Measurements from ENCODE around the gene NKAIN2.
"Not testable (repeated sequence)": the region's sequence is repeated elsewhere in the genome, so short reads cannot be mapped to it uniquely, and the experiment has no call there.

The NKAIN2 gene

DNA sequence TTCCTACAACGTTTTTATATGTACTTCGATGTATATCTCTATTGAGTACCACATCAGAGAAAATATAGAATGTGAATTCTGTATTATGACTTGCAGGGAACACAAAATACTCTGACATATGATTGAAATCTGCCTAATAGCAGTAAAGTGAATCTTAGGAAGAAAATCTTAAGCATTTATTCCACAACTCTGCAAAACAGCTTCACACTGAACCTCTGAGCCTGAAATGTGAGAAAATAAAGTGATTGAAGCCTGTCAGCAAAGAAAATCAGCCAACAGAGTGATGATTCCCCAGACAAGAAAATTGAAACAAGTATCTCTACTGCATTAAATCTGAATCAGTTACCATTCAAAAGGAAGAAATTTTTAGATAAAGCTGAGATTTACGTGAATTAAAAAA, 659.1 kb downstream of the NKAIN2 start:
- Histone ChIP-seq H3K9me3 (ENCODE audit: insufficient read depth, low read length) (no peaks in the 10 kb centered on the region), H3F3A (ENCODE audit: insufficient read depth) (no peaks in the 10 kb centered on the region), H4K20me1 (ENCODE audit: low read depth, low read length) (no peaks in the 10 kb centered on the region), H3K4me3 (ENCODE audit: insufficient read depth, low read length, poor library complexity, severe bottlenecking) (no peak overlapping the region), H3K9me2 (replicated peaks; ENCODE audit: insufficient read depth, low read length) (no peaks in the 10 kb centered on the region), H3K79me2 (ENCODE audit: insufficient read depth, low read length) (no peaks in the 10 kb centered on the region), H3K27me3 (ENCODE audit: low read length) (no peaks in the 10 kb centered on the region), H3K4me2 (ENCODE audit: low read depth, low read length, poor library complexity, severe bottlenecking) (no peak overlapping the region), H3K36me3 (ENCODE audit: low read length) (no peaks in the 10 kb centered on the region), H2AFZ (ENCODE audit: low read depth, low read length, severe bottlenecking) (no peak overlapping the region), H3K27ac (ENCODE audit: low read depth, low read length) (no peak overlapping the region), H3K9ac (ENCODE audit: low read length) (no peak overlapping the region)
- TF ChIP-seq EZH2phosphoT487 (conservative IDR thresholded peaks at IDR 0.05; ENCODE audit: low read length): no peak
- no peak for TF ChIP-seq CTCF (IDR thresholded peaks at IDR 0.05; ENCODE audit: insufficient read depth, low read length, poor library complexity, severe bottlenecking)

- Histone ChIP-seq H3K79me2 (ENCODE audit: insufficient read depth, low read length) (no peaks in the 10 kb centered on the region), H2AFZ (ENCODE audit: low read depth, low read length, severe bottlenecking) (no peak overlapping the region), H4K20me1 (ENCODE audit: low read depth, low read length) (no peaks in the 10 kb centered on the region), H3K27ac (ENCODE audit: low read depth, low read length) (no peak overlapping the region), H3K4me2 (ENCODE audit: low read depth, low read length, poor library complexity, severe bottlenecking) (no peak overlapping the region), H3K9me3 (ENCODE audit: insufficient read depth, low read length) (no peaks in the 10 kb centered on the region), H3K9ac (ENCODE audit: low read length) (no peak overlapping the region), H3K9me2 (replicated peaks; ENCODE audit: insufficient read depth, low read length) (no peaks in the 10 kb centered on the region), H3K27me3 (ENCODE audit: low read length) (no peaks in the 10 kb centered on the region), H3K36me3 (ENCODE audit: low read length) (no peaks in the 10 kb centered on the region), H3K4me3 (ENCODE audit: insufficient read depth, low read length, poor library complexity, severe bottlenecking) (no peak overlapping the region), H3F3A (ENCODE audit: insufficient read depth) (no peaks in the 10 kb centered on the region)
- TF ChIP-seq CTCF (IDR thresholded peaks at IDR 0.05; ENCODE audit: insufficient read depth, low read length, poor library complexity, severe bottlenecking) (no peak), EZH2phosphoT487 (conservative IDR thresholded peaks at IDR 0.05; ENCODE audit: low read length) (no peak)
These were observed 659.6 kb downstream of the NKAIN2 start for GRCh38 chr6:124463271-124463670.

DNA sequence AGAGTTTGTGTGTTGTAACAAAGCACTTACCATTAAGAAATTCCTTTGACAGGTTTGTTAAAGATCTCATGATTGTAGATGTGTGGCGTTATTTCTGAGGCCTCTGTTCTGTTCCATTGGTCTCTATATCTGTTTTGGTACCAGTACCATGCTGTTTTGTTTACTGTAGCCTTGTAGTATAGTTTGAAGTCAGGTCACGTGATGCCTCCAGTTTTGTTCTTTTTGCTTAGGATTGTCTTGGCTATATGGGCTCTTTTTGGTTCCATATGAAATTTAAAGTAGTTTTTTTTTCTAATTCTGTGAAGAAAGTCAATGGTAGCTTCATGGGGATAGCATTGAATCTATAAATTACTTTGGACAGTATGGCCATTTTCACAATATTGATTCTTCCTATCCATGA, 660.9 kb downstream of the NKAIN2 start:
- not testable (repeated sequence) for H3K9ac ChIP-seq (ENCODE audit: low read length); H3F3A ChIP-seq (ENCODE audit: insufficient read depth); H3K9me3 ChIP-seq (ENCODE audit: insufficient read depth, low read length); H3K4me3 ChIP-seq (ENCODE audit: insufficient read depth, low read length, poor library complexity, severe bottlenecking); H3K27me3 ChIP-seq (ENCODE audit: low read length); H3K36me3 ChIP-seq (ENCODE audit: low read length); H3K4me2 ChIP-seq (ENCODE audit: low read depth, low read length, poor library complexity, severe bottlenecking); H4K20me1 ChIP-seq (ENCODE audit: low read depth, low read length); H3K79me2 ChIP-seq (ENCODE audit: insufficient read depth, low read length); H2AFZ ChIP-seq (ENCODE audit: low read depth, low read length, severe bottlenecking); H3K27ac ChIP-seq (ENCODE audit: low read depth, low read length); H3K9me2 ChIP-seq (replicated peaks; ENCODE audit: insufficient read depth, low read length)

DNA sequence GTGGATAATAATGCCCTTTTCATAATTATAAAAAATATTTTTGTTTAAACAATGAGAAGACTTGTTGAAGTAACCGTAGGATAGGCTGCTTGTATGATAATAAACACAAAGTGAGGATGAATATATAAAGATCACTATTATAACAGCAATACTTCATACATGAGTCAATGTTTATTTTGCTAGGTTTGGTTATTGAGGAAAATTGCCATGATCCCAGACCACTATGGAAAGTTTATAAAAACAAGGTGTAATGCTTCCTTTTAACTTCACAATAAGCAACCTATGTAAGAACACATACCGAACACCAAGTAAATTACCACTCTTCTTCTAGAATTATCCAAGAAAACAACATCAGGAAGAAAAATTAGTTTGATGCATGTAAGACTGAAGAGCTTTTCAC, 663.3 kb downstream of the NKAIN2 start:
- H3K4me2 ChIP-seq (ENCODE audit: low read depth, low read length, poor library complexity, severe bottlenecking): no peak overlapping the region
- no peaks in the 10 kb centered on the region for H3K27me3 ChIP-seq (ENCODE audit: low read length)
- no peak overlapping the region for H2AFZ ChIP-seq (ENCODE audit: low read depth, low read length, severe bottlenecking)
- H3K9ac ChIP-seq (ENCODE audit: low read length): no peak overlapping the region
- H3K36me3 ChIP-seq (ENCODE audit: low read length): no peaks in the 10 kb centered on the region
- no peaks in the 10 kb centered on the region for H4K20me1 ChIP-seq (ENCODE audit: low read depth, low read length)
- no peak for TF ChIP-seq EZH2phosphoT487 (conservative IDR thresholded peaks at IDR 0.05; ENCODE audit: low read length)
- no peak for TF ChIP-seq CTCF (IDR thresholded peaks at IDR 0.05; ENCODE audit: insufficient read depth, low read length, poor library complexity, severe bottlenecking)
- H3K27ac ChIP-seq (ENCODE audit: low read depth, low read length): no peak overlapping the region
- H3K4me3 ChIP-seq (ENCODE audit: insufficient read depth, low read length, poor library complexity, severe bottlenecking): no peak overlapping the region
- H3K9me2 ChIP-seq (replicated peaks; ENCODE audit: insufficient read depth, low read length): no peaks in the 10 kb centered on the region
- H3F3A ChIP-seq (ENCODE audit: insufficient read depth): no peaks in the 10 kb centered on the region
- no peaks in the 10 kb centered on the region for H3K79me2 ChIP-seq (ENCODE audit: insufficient read depth, low read length)
- no peaks in the 10 kb centered on the region for H3K9me3 ChIP-seq (ENCODE audit: insufficient read depth, low read length)
